ENCODE measurements around the gene SLC66A3.
A peak's percentile ranks its signal among the peaks of the same experiment; 100 is the strongest.

Gene SLC66A3

GRCh38 chr2:11134349-11134748 lies 20.9 kb upstream of the SLC66A3 start:
- no peak for DNase-seq (ENCODE audit: low read depth in 2 of 3, low spot score in 2 of 3)

- no peak for DNase-seq (ENCODE audit: low read depth in 2 of 3, low spot score in 2 of 3)
Observed at GRCh38 chr2:11140492-11140891, 14.8 kb upstream of the SLC66A3 start.

- no peak for DNase-seq (ENCODE audit: low read depth in 2 of 3, low spot score in 2 of 3)
Observed at GRCh38 chr2:11141319-11141718, 13.9 kb upstream of the SLC66A3 start.

GRCh38 chr2:11142330-11142729 lies 12.9 kb upstream of the SLC66A3 start:
- no peak for DNase-seq (ENCODE audit: low read depth in 2 of 3, low spot score in 2 of 3)

- no peak for DNase-seq (ENCODE audit: low read depth in 2 of 3, low spot score in 2 of 3)
Observed at GRCh38 chr2:11142987-11143386, 12.3 kb upstream of the SLC66A3 start.

GRCh38 chr2:11144077-11144737 lies 11.1 kb upstream of the SLC66A3 start:
- no peak for DNase-seq (ENCODE audit: low read depth in 2 of 3, low spot score in 2 of 3)

GRCh38 chr2:11144738-11145079 lies 10.6 kb upstream of the SLC66A3 start:
- no peak for DNase-seq (ENCODE audit: low read depth in 2 of 3, low spot score in 2 of 3)

GRCh38 chr2:11145350-11145749 lies 9.9 kb upstream of the SLC66A3 start:
- no peak for DNase-seq (ENCODE audit: low read depth in 2 of 3, low spot score in 2 of 3)

GRCh38 chr2:11146076-11146475 lies 9.2 kb upstream of the SLC66A3 start:
- no peak for DNase-seq (ENCODE audit: low read depth in 2 of 3, low spot score in 2 of 3)

GRCh38 chr2:11147263-11147662 lies 8.0 kb upstream of the SLC66A3 start:
- no peak for DNase-seq (ENCODE audit: low read depth in 2 of 3, low spot score in 2 of 3)

- no peak for DNase-seq (ENCODE audit: low read depth in 2 of 3, low spot score in 2 of 3)
Observed at GRCh38 chr2:11152591-11152990, 2.7 kb upstream of the SLC66A3 start.

GRCh38 chr2:11154016-11154922 lies 998 bp upstream of the SLC66A3 start:
- DNase-seq (ENCODE audit: low read depth in 2 of 3, low spot score in 2 of 3), result peak in 1 of 3 experiments; percentile 31

- peak; percentile 88 to 93 (median 91) for DNase-seq (ENCODE audit: low read depth in 2 of 3, low spot score in 2 of 3)
Observed at GRCh38 chr2:11154923-11155380, 315 bp upstream of the SLC66A3 start.

GRCh38 chr2:11156396-11157075 lies 1.3 kb downstream of the SLC66A3 start:
- DNase-seq (ENCODE audit: low read depth in 2 of 3, low spot score in 2 of 3), result no peak

- DNase-seq (ENCODE audit: low read depth in 2 of 3, low spot score in 2 of 3), result no peak
Observed at GRCh38 chr2:11157296-11157695, 2.0 kb downstream of the SLC66A3 start.

GRCh38 chr2:11157731-11158130 lies 2.5 kb downstream of the SLC66A3 start:
- DNase-seq (ENCODE audit: low read depth in 2 of 3, low spot score in 2 of 3), result no peak

GRCh38 chr2:11158916-11159573 lies 3.8 kb downstream of the SLC66A3 start:
- no peak for DNase-seq (ENCODE audit: low read depth in 2 of 3, low spot score in 2 of 3)

GRCh38 chr2:11159574-11160170 lies 4.4 kb downstream of the SLC66A3 start:
- no peak for DNase-seq (ENCODE audit: low read depth in 2 of 3, low spot score in 2 of 3)

GRCh38 chr2:11160256-11160655 lies 5.0 kb downstream of the SLC66A3 start:
- DNase-seq (ENCODE audit: low read depth in 2 of 3, low spot score in 2 of 3), result no peak

- DNase-seq (ENCODE audit: low read depth in 2 of 3, low spot score in 2 of 3), result no peak
Observed at GRCh38 chr2:11160731-11161455, 5.6 kb downstream of the SLC66A3 start.
